HUES6 (cell line): ENCODE data around the gene DYNC2H1.

Source experiments
- H3K27ac ChIP-seq: 2 replicates; pipeline ENCODE4 v1.7.0; 2013; ENCODE audit warnings: low read depth, mild to moderate bottlenecking, low read length, inconsistent platforms
- H3K27me3 ChIP-seq: 2 replicates; pipeline ENCODE4 v1.6.1; 2013; ENCODE audit warnings: low read length; ENCODE audit not compliant: control insufficient read depth, insufficient read depth
- H3K36me3 ChIP-seq: 2 replicates; pipeline ENCODE4 v1.6.1; 2013; ENCODE audit warnings: low read length; ENCODE audit not compliant: control insufficient read depth, insufficient read depth
- H3K4me1 ChIP-seq: 2 replicates; pipeline ENCODE4 v1.6.1; 2013; ENCODE audit warnings: low read length; ENCODE audit not compliant: control insufficient read depth, insufficient read depth
- H3K4me3 ChIP-seq: 2 replicates; pipeline ENCODE4 v1.5.1; 2013; ENCODE audit warnings: low read depth, low read length
- H3K9ac ChIP-seq: one replicate; pipeline ENCODE4 v1.6.1; 2013; ENCODE audit warnings: mild to moderate bottlenecking, low read length
- H3K9me3 ChIP-seq: 2 replicates; pipeline ENCODE4 v1.6.1; 2013; ENCODE audit warnings: low read depth, low read length; ENCODE audit not compliant: control insufficient read depth, insufficient read depth

Gene DYNC2H1

GRCh38 chr11:103281301-103281700 is 172.1 kb downstream of the DYNC2H1 start:
- H3K27ac ChIP-seq: no peak overlapping the region
- H3K9me3 ChIP-seq: no peaks in the 10 kb centered on the region
- no peaks in the 10 kb centered on the region for H3K4me1 ChIP-seq
- H3K36me3 ChIP-seq: no peaks in the 10 kb centered on the region
- H3K27me3 ChIP-seq: no peaks in the 10 kb centered on the region
- H3K9ac ChIP-seq: no peak overlapping the region
- H3K4me3 ChIP-seq: no peak overlapping the region

GRCh38 chr11:103284260-103284659 is 175.0 kb downstream of the DYNC2H1 start:
- no peak overlapping the region for H3K27ac ChIP-seq
- no peaks in the 10 kb centered on the region for H3K4me1 ChIP-seq
- H3K36me3 ChIP-seq: no peaks in the 10 kb centered on the region
- no peak overlapping the region for H3K9ac ChIP-seq
- H3K9me3 ChIP-seq: no peaks in the 10 kb centered on the region
- no peaks in the 10 kb centered on the region for H3K27me3 ChIP-seq
- no peak overlapping the region for H3K4me3 ChIP-seq

- Histone ChIP-seq H3K9ac (no peak overlapping the region), H3K9me3 (peaks cover 32% of the 10 kb centered on the region), H3K4me3 (no peak overlapping the region), H3K27ac (no peak overlapping the region), H3K27me3 (no peaks in the 10 kb centered on the region), H3K4me1 (no peaks in the 10 kb centered on the region), H3K36me3 (peaks cover 22% of the 10 kb centered on the region)
Observed at GRCh38 chr11:103294516-103294915, 185.3 kb downstream of the DYNC2H1 start.

GRCh38 chr11:103295704-103296103 is 186.5 kb downstream of the DYNC2H1 start:
- H3K4me3 ChIP-seq: no peak overlapping the region
- no peaks in the 10 kb centered on the region for H3K27me3 ChIP-seq
- peaks cover 32% of the 10 kb centered on the region for H3K9me3 ChIP-seq
- no peaks in the 10 kb centered on the region for H3K4me1 ChIP-seq
- peaks cover 22% of the 10 kb centered on the region for H3K36me3 ChIP-seq
- H3K9ac ChIP-seq: no peak overlapping the region
- H3K27ac ChIP-seq: no peak overlapping the region

GRCh38 chr11:103297900-103298299 is 188.7 kb downstream of the DYNC2H1 start:
- Histone ChIP-seq H3K9ac (no peak overlapping the region), H3K27ac (no peak overlapping the region), H3K27me3 (no peaks in the 10 kb centered on the region), H3K36me3 (peaks cover 19% of the 10 kb centered on the region), H3K4me3 (no peak overlapping the region), H3K9me3 (peaks cover 26% of the 10 kb centered on the region), H3K4me1 (no peaks in the 10 kb centered on the region)

GRCh38 chr11:103315248-103315647 is 206.0 kb downstream of the DYNC2H1 start:
- no peaks in the 10 kb centered on the region for H3K9me3 ChIP-seq
- no peaks in the 10 kb centered on the region for H3K27me3 ChIP-seq
- H3K4me3 ChIP-seq: no peak overlapping the region
- no peak overlapping the region for H3K9ac ChIP-seq
- H3K27ac ChIP-seq: no peak overlapping the region
- no peaks in the 10 kb centered on the region for H3K36me3 ChIP-seq
- no peaks in the 10 kb centered on the region for H3K4me1 ChIP-seq

- no peak overlapping the region for H3K9ac ChIP-seq
- H3K36me3 ChIP-seq: no peaks in the 10 kb centered on the region; the same call in 1 of the 2 replicates
- no peak overlapping the region for H3K4me3 ChIP-seq
- H3K27me3 ChIP-seq: no peaks in the 10 kb centered on the region
- H3K27ac ChIP-seq: no peak overlapping the region
- H3K9me3 ChIP-seq: no peaks in the 10 kb centered on the region
- H3K4me1 ChIP-seq: no peaks in the 10 kb centered on the region
Observed at GRCh38 chr11:103317118-103317517, 207.9 kb downstream of the DYNC2H1 start.

GRCh38 chr11:103322821-103323220 is 213.6 kb downstream of the DYNC2H1 start:
- Histone ChIP-seq H3K9ac (no peak overlapping the region), H3K4me1 (peaks cover 11% of the 10 kb centered on the region; the same call in 1 of the 2 replicates), H3K9me3 (no peaks in the 10 kb centered on the region), H3K4me3 (no peak overlapping the region), H3K36me3 (no peaks in the 10 kb centered on the region; the same call in 1 of the 2 replicates), H3K27me3 (no peaks in the 10 kb centered on the region), H3K27ac (no peak overlapping the region)

- peaks cover 14% of the 10 kb centered on the region; the same call in 1 of the 2 replicates for H3K4me1 ChIP-seq
- H3K36me3 ChIP-seq: no peaks in the 10 kb centered on the region; the same call in 1 of the 2 replicates
- peak overlapping the region; percentile 20; the same call in 1 of the 2 replicates for H3K4me3 ChIP-seq
- H3K27ac ChIP-seq: no peak overlapping the region
- H3K9ac ChIP-seq: no peak overlapping the region
- no peaks in the 10 kb centered on the region for H3K27me3 ChIP-seq
- H3K9me3 ChIP-seq: no peaks in the 10 kb centered on the region
Observed at GRCh38 chr11:103325686-103326069, 216.5 kb downstream of the DYNC2H1 start.

- peak overlapping the region; percentile 20; the same call in 1 of the 2 replicates for H3K4me3 ChIP-seq
- no peak overlapping the region for H3K27ac ChIP-seq
- no peaks in the 10 kb centered on the region for H3K9me3 ChIP-seq
- no peaks in the 10 kb centered on the region for H3K27me3 ChIP-seq
- peaks cover 15% of the 10 kb centered on the region; the same call in 1 of the 2 replicates for H3K4me1 ChIP-seq
- H3K9ac ChIP-seq: peak overlapping the region; percentile 10
- H3K36me3 ChIP-seq: no peaks in the 10 kb centered on the region; the same call in 1 of the 2 replicates
Observed at GRCh38 chr11:103326070-103326794, 217.0 kb downstream of the DYNC2H1 start.

GRCh38 chr11:103327721-103328120 is 218.5 kb downstream of the DYNC2H1 start:
- H3K9ac ChIP-seq: no peak overlapping the region
- H3K4me3 ChIP-seq: no peak overlapping the region
- no peak overlapping the region for H3K27ac ChIP-seq
- no peaks in the 10 kb centered on the region for H3K36me3 ChIP-seq
- H3K9me3 ChIP-seq: no peaks in the 10 kb centered on the region
- peaks cover 15% of the 10 kb centered on the region; the same call in 1 of the 2 replicates for H3K4me1 ChIP-seq
- H3K27me3 ChIP-seq: no peaks in the 10 kb centered on the region
